Measurements from ENCODE around the gene PPP3R1. TPM values are rescaled to one million over a fixed set of nuclear protein-coding genes. Genes with fewer than 3 reads are reported as not detected.

The PPP3R1 gene
- total RNA-seq, 2 donors from 2014 or later: 57.4 to 59.5 TPM

DNA sequence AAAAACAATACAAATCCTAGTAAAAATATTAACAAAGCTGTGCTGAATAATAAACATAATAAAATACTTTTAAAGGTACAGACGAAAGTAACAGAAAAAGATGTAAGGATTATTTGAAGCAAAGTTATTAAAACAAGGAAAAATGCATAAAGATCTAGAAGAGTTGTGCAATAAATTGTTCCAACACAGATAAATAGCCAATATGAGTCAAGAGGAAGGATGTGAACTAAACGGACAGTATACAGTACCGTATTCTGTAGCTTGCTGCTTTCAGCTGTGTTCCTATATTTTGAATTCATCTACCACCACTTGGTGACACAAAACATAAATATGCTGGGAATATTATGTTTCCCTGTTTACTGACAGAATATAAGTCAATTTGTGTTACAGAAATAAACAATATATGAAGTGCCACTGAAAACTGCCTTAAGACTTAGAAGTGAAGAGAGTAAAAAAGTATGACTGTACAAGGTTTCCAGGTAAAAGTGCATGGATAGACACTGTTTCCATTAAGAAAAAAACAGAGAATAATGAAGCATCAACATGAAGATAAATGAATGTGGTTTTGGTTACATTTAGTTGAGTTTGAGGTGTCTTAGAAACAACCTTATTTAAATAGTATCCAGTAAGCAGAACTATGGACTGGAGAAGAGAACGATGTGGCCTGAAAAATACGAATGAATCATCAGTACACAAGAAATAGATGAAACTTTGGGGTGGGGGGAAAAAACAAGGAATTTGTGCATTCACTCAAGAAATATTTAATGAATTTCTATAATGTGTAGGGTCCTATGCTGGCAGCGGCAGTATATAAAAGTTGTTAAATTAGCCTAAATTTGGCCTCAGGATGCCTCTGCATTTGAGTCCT is 13.1 kb downstream of the PPP3R1 start:
- 94 to 96% methylated on average over 5 to 6 of the region's 6 CpGs for WGBS, 2 experiments (ENCODE audit: insufficient coverage in 1 of 2, insufficient read length in 1 of 2)

DNA sequence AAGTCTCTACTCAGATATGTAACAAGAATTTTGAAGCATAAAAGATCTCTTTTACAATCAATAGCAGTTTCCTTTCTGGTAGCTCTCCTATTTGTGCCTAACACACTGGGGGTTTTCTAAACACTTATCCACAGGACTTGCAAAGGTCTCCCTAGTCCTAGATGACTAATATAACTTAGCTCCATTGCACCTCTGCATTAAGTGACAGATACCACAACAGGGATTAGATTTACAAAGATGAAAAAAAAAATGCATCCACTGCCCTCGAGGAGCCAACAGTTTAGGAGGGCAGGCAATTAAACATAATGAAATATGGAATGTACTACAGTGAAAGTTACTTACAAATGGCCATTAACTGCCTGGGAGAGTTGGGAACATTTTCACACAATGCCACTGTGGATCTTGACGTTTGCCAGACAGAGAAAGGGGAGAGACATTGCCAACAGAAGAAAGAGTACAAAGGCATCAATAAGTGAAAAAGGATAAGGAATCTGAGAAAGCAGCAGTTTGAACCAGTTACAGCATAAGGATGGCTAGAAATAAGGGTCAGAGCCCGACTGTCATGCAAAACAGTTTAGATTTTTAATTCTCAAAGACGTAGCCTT is 14.3 kb downstream of the PPP3R1 start:
- WGBS, 2 experiments (ENCODE audit: insufficient coverage in 1 of 2, insufficient read length in 1 of 2): 80 to 84% methylated on average over 4 of the region's 4 CpGs
- Histone ChIP-seq H3K27me3 (ENCODE audit: control insufficient read depth, insufficient read depth, low read length, poor library complexity, severe bottlenecking) (no peaks in the 10 kb centered on the region), H3K9me3 (ENCODE audit: control insufficient read depth, low read length) (peaks cover 6% of the 10 kb centered on the region), H3K4me1 (ENCODE audit: control insufficient read depth, insufficient read depth, low read length) (peaks cover 5% of the 10 kb centered on the region), H3K27ac (ENCODE audit: low read depth, low read length) (no peak overlapping the region), H3K9ac (ENCODE audit: extremely low read depth, low read length, poor library complexity, severe bottlenecking) (no peak overlapping the region), H3K4me3 (ENCODE audit: low read length) (no peak overlapping the region), H3K36me3 (ENCODE audit: control insufficient read depth, insufficient read depth, low read length) (peaks cover 20% of the 10 kb centered on the region)
- Mint-ChIP-seq H3K9me3 (peaks cover 5% of the 10 kb centered on the region), H3K4me3 (no peak overlapping the region), H3K27me3 (ENCODE audit: insufficient read depth) (no peaks in the 10 kb centered on the region), H3K4me1 (peaks cover 25% of the 10 kb centered on the region), H3K27ac (no peak overlapping the region), H3K36me3 (ENCODE audit: low read depth) (peaks cover 8% of the 10 kb centered on the region)
- no peak for DNase-seq
- TF ChIP-seq, protein P1, sequence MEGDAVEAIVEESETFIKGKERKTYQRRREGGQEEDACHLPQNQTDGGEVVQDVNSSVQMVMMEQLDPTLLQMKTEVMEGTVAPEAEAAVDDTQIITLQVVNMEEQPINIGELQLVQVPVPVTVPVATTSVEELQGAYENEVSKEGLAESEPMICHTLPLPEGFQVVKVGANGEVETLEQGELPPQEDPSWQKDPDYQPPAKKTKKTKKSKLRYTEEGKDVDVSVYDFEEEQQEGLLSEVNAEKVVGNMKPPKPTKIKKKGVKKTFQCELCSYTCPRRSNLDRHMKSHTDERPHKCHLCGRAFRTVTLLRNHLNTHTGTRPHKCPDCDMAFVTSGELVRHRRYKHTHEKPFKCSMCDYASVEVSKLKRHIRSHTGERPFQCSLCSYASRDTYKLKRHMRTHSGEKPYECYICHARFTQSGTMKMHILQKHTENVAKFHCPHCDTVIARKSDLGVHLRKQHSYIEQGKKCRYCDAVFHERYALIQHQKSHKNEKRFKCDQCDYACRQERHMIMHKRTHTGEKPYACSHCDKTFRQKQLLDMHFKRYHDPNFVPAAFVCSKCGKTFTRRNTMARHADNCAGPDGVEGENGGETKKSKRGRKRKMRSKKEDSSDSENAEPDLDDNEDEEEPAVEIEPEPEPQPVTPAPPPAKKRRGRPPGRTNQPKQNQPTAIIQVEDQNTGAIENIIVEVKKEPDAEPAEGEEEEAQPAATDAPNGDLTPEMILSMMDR (conservative IDR thresholded peaks at IDR 0.05): no peak

More for the DNA sequence above, 13.1 kb downstream of the PPP3R1 start:
- no peak overlapping the region for H3K27ac Mint-ChIP-seq
- Histone ChIP-seq H3K9me3 (ENCODE audit: control insufficient read depth, low read length) (peaks cover 4% of the 10 kb centered on the region), H3K27me3 (ENCODE audit: control insufficient read depth, insufficient read depth, low read length, poor library complexity, severe bottlenecking) (no peaks in the 10 kb centered on the region), H3K27ac (ENCODE audit: low read depth, low read length) (no peak overlapping the region), H3K4me1 (ENCODE audit: control insufficient read depth, insufficient read depth, low read length) (no peaks in the 10 kb centered on the region), H3K4me3 (ENCODE audit: low read length) (no peak overlapping the region), H3K36me3 (ENCODE audit: control insufficient read depth, insufficient read depth, low read length) (peaks cover 19% of the 10 kb centered on the region), H3K9ac (ENCODE audit: extremely low read depth, low read length, poor library complexity, severe bottlenecking) (no peak overlapping the region)
- TF ChIP-seq, protein P1 (conservative IDR thresholded peaks at IDR 0.05): no peak
- H3K4me3 Mint-ChIP-seq: no peak overlapping the region
- peaks cover 25% of the 10 kb centered on the region for H3K4me1 Mint-ChIP-seq
- no peak for DNase-seq
- H3K9me3 Mint-ChIP-seq: peaks cover 1% of the 10 kb centered on the region
- no peaks in the 10 kb centered on the region for H3K27me3 Mint-ChIP-seq (ENCODE audit: insufficient read depth)
- peaks cover 5% of the 10 kb centered on the region for H3K36me3 Mint-ChIP-seq (ENCODE audit: low read depth)

DNA sequence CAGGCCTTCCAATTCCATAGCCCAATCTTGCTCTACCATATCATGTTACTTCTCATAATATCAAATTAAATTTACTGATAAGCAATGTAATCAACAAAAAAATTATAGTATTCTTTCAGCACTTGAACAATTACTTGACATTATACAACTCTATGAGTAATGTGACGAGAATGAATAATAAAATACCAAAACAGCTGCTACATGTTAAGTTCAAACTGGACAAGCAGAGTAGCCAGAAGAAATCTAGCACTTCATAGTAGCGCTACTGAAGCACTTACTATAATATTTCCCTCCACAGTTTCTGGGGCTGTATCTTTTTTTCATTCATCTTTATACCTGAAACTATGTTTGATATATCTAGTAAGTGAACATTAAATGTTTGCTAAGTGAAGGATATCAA is 14.9 kb downstream of the PPP3R1 start:
- 90% methylated on average over 2 of the region's 2 CpGs; no CpG with 5 or more reads in 1 of the 2 experiments for WGBS, 2 experiments (ENCODE audit: insufficient coverage in 1 of 2, insufficient read length in 1 of 2)
- no peaks in the 10 kb centered on the region for H3K27me3 Mint-ChIP-seq (ENCODE audit: insufficient read depth)
- H3K9me3 Mint-ChIP-seq: peaks cover 5% of the 10 kb centered on the region
- H3K36me3 Mint-ChIP-seq (ENCODE audit: low read depth): peaks cover 8% of the 10 kb centered on the region
- no peaks in the 10 kb centered on the region for H3K27me3 ChIP-seq (ENCODE audit: control insufficient read depth, insufficient read depth, low read length, poor library complexity, severe bottlenecking)
- no peak overlapping the region for H3K9ac ChIP-seq (ENCODE audit: extremely low read depth, low read length, poor library complexity, severe bottlenecking)
- peaks cover 5% of the 10 kb centered on the region for H3K4me1 ChIP-seq (ENCODE audit: control insufficient read depth, insufficient read depth, low read length)
- H3K4me3 ChIP-seq (ENCODE audit: low read length): no peak overlapping the region
- H3K9me3 ChIP-seq (ENCODE audit: control insufficient read depth, low read length): peaks cover 6% of the 10 kb centered on the region
- no peak for DNase-seq
- peaks cover 27% of the 10 kb centered on the region for H3K4me1 Mint-ChIP-seq
- no peak overlapping the region for H3K4me3 Mint-ChIP-seq
- H3K27ac ChIP-seq (ENCODE audit: low read depth, low read length): no peak overlapping the region
- no peak overlapping the region for H3K27ac Mint-ChIP-seq
- TF ChIP-seq, protein P1 (conservative IDR thresholded peaks at IDR 0.05): no peak
- peaks cover 16% of the 10 kb centered on the region for H3K36me3 ChIP-seq (ENCODE audit: control insufficient read depth, insufficient read depth, low read length)
